ENCODE data around the gene KATNAL1.

- TF ChIP-seq POLR2A (IDR thresholded peaks at IDR 0.05) = no peak
- no peak for TF ChIP-seq CTCF (IDR thresholded peaks at IDR 0.05)
These were observed 45.7 kb upstream of the KATNAL1 start for GRCh38 chr13:30353060-30353459.

All from prostate gland (tissue), 2 donors.